A549 (cell line): ENCODE results near the gene SYTL3.

Experiments
- CTCF ChIP-seq: fragments of >200 bp; sonication (Bioruptor Twin); formaldehyde crosslinking; IDR thresholded peaks from 3 replicates; pipeline ENCODE4 v1.5.1; 2016
- EP300 ChIP-seq, 2 experiments: fragments of >200 bp; sonication (Bioruptor Twin); formaldehyde crosslinking; IDR thresholded peaks; 2 replicates in 1 of 2; 3 replicates in 1 of 2; pipeline ENCODE4 v1.6.1; 2016 to 2017
- KDM1A ChIP-seq: fragments of 200-600 bp; sonication (generic); IDR thresholded peaks from 2 replicates; pipeline ENCODE4 v1.6.1; 2016; ENCODE audit warnings: low read depth, mild to moderate bottlenecking
- MAFK ChIP-seq: fragments of 450-650 bp; IDR thresholded peaks from 2 replicates; pipeline ENCODE4 v1.6.1; 2014; ENCODE audit not compliant: partially characterized antibody
- NR3C1 ChIP-seq: fragments of >200 bp; sonication (Bioruptor Twin); formaldehyde crosslinking; IDR thresholded peaks from 3 replicates; pipeline ENCODE4 v1.6.1; 2017

DNA sequence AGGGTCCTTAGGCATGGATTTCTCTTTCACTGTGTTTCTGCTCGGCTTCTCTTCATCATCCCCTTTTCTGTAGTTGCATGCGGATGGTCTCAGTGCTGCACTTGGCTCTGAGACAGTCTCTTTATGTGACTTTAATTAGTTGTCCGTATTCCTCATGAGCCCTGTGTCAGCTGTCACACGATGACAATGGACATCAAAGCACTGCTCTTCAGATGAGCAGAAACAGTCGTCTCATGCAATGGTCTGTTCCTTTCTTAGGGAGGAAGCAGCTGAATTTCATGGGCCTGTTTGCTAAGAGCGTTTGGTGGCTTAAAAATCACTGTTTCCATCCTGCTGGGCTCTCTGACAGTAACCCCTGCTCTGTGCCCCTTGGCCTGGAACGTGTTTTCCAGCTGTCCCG, 64.9 kb downstream of the SYTL3 start:
- TF ChIP-seq EP300 (IDR thresholded peaks at IDR 0.05) (no peak), CTCF (no peak), NR3C1 (no peak), KDM1A (no peak), MAFK (no peak)
